Upper lobe of right lung (tissue), 1 donor: Measurements from ENCODE around the gene SMC5. TPM values are rescaled to one million over a fixed set of nuclear protein-coding genes. Genes with fewer than 3 reads are reported as not detected.
"Not testable (repeated sequence)": the region's sequence is repeated elsewhere in the genome, so short reads cannot be mapped to it uniquely, and the experiment has no call there.

Experiments used
- ATAC-seq: fragments of 200-7000 bp; cut with Tn5 transposase; one replicate; pipeline ENCODE4 v1.9.1; 2020; ENCODE audit warnings: mild to moderate bottlenecking, moderate library complexity
- DNase-seq: peaks from one replicate; pipeline ENCODE4 v3.0.0-alpha.2; 2020
- H3K27ac ChIP-seq: fragments of 200-600 bp; one replicate; pipeline ENCODE4 v1.8.0; 2022
- H3K27me3 ChIP-seq: fragments of 200-600 bp; one replicate; pipeline ENCODE4 v1.8.0; 2022; ENCODE audit warnings: mild to moderate bottlenecking
- H3K36me3 ChIP-seq: fragments of 200-600 bp; one replicate; pipeline ENCODE4 v1.8.0; 2022
- H3K4me1 ChIP-seq: fragments of 200-600 bp; one replicate; pipeline ENCODE4 v1.8.0; 2022
- H3K4me3 ChIP-seq: fragments of 200-600 bp; one replicate; pipeline ENCODE4 v1.8.0; 2022; ENCODE audit warnings: mild to moderate bottlenecking
- H3K9me3 ChIP-seq: fragments of 200-600 bp; one replicate; pipeline ENCODE4 v1.8.0; 2022
- intact Hi-C: fragments of 100-400 bp; cut with DNase I; formaldehyde crosslinking; loops from one replicate; pipeline ENCODE4 v1.11.0; 2022
- total RNA-seq: library from RNA; stranded (reverse); fragmentation: NEBNext Ultra II Directional; extraction: Animal tissue kit (Norgen Biotek cat#: 25700); gene quantifications from one replicate; pipeline ENCODE4 v1.2.1, GENCODE V29; 2021
- TF ChIP-seq, protein P1 (sequence below): fragments of 200-600 bp; IDR thresholded peaks from one replicate; pipeline ENCODE4 v1.8.0; 2022; ENCODE audit warnings: antibody characterized with exemption
- donor health status: DM: no; HTN: yes; CAD: no; lungs with severe emphysema.

The SMC5 gene
- total RNA-seq, 1 donor from 2014 or later, result 32.6 TPM

DNA sequence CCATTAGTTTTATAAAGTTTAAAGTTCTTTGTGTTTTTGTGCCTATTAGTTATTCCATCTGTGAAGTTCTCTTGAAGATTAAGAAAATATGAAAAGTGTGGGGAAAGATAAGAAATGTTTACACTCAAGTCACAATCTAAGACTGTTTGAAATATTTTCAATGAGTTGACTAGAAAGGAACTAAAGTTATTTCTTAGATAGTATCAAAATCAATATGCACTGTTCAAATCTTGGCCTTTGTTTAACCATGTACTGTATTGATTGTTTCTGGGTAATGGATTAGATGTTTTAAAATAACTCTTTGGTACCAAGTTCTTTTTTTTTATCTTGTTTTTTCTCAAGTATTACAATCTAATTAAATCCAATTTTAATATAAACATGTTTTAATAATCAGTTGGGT is 46.0 kb downstream of the SMC5 start:
- no peak for DNase-seq
- Histone ChIP-seq H3K4me3 (no peak overlapping the region), H3K4me1 (no peaks in the 10 kb centered on the region), H3K9me3 (no peaks in the 10 kb centered on the region), H3K27ac (no peak overlapping the region), H3K36me3 (peaks cover 70% of the 10 kb centered on the region), H3K27me3 (no peaks in the 10 kb centered on the region)
- TF ChIP-seq, protein P1, sequence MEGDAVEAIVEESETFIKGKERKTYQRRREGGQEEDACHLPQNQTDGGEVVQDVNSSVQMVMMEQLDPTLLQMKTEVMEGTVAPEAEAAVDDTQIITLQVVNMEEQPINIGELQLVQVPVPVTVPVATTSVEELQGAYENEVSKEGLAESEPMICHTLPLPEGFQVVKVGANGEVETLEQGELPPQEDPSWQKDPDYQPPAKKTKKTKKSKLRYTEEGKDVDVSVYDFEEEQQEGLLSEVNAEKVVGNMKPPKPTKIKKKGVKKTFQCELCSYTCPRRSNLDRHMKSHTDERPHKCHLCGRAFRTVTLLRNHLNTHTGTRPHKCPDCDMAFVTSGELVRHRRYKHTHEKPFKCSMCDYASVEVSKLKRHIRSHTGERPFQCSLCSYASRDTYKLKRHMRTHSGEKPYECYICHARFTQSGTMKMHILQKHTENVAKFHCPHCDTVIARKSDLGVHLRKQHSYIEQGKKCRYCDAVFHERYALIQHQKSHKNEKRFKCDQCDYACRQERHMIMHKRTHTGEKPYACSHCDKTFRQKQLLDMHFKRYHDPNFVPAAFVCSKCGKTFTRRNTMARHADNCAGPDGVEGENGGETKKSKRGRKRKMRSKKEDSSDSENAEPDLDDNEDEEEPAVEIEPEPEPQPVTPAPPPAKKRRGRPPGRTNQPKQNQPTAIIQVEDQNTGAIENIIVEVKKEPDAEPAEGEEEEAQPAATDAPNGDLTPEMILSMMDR, result no peak
- intact Hi-C loops, result no loop called here
- ATAC-seq, result no peak

DNA sequence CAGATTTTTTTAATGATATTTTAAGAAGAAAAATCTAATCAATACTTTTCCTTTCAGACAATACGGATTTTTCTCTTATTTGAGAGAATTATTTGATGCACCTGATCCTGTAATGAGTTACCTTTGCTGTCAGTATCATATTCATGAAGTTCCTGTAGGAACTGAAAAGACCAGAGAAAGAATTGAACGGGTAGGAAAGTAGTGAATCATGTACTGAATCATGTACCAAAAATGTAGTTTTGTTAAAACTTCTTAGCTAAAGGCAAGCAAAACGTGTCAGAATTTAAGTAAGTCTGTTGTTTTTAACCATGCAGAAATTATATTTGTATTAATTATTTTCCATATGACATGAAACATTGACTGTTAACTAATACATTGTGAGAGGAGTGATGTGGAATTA is 56.6 kb downstream of the SMC5 start:
- intact Hi-C loops, result no loop called here
- TF ChIP-seq, protein P1, result no peak
- ATAC-seq (no peak), DNase-seq (no peak)
- peaks cover 91% of the 10 kb centered on the region for H3K36me3 ChIP-seq
- H3K27ac ChIP-seq, result no peak overlapping the region
- H3K4me1 ChIP-seq, result no peaks in the 10 kb centered on the region
- H3K27me3 ChIP-seq, result no peaks in the 10 kb centered on the region
- H3K4me3 ChIP-seq, result no peak overlapping the region
- H3K9me3 ChIP-seq, result no peaks in the 10 kb centered on the region

DNA sequence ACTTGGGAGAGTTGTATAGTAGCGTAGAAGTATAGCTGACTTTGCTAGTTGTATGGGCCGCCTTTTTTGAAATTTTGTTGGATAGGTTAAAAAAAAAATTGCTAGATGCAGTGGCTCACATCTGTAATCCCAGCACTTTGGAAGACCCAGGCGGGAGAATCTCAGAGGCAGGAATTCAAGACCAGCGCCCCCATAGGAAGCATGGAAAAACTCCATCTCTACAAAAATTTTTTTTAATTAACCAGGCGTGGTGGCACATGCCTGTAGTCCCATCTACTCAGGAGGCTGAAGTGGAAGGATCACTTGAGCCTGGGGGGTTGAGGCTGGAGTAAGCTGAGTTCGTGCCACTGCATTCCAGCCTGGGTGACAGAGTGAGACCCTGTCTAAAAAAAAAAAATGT is 59.2 kb downstream of the SMC5 start:
- Histone ChIP-seq H3K4me3 (no peak overlapping the region), H3K27me3 (no peaks in the 10 kb centered on the region), H3K4me1 (no peaks in the 10 kb centered on the region), H3K36me3 (peaks cover 90% of the 10 kb centered on the region), H3K27ac (no peak overlapping the region), H3K9me3 (no peaks in the 10 kb centered on the region)
- intact Hi-C loops, result no loop called here
- TF ChIP-seq, protein P1, result no peak
- ATAC-seq, result no peak
- DNase-seq, result no peak

DNA sequence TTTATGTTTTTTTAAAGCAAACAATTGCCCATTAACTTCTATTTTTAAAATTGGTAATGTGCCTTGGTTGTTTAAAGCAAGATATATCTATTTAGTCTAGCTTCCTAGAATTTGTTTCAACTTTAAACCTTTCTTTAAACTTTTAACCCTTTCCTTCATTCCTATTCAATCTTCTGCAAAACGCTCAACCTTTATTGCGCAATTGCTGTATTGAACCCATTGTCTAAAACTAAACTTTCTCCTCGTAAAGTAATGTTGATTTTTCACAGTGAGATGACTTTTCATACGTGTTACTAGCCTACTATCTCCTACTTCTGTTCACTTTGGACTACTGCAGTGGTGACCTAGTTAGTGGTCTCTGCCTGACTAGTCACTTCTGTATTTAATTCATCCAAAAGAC is 63.3 kb downstream of the SMC5 start:
- no peaks in the 10 kb centered on the region for H3K4me1 ChIP-seq
- TF ChIP-seq, protein P1, result no peak
- H3K27ac ChIP-seq, result no peak overlapping the region
- ATAC-seq (no peak), DNase-seq (no peak)
- no peak overlapping the region for H3K4me3 ChIP-seq
- H3K9me3 ChIP-seq, result no peaks in the 10 kb centered on the region
- intact Hi-C loops, result no loop called here
- H3K27me3 ChIP-seq, result no peaks in the 10 kb centered on the region
- H3K36me3 ChIP-seq, result peaks cover 86% of the 10 kb centered on the region

DNA sequence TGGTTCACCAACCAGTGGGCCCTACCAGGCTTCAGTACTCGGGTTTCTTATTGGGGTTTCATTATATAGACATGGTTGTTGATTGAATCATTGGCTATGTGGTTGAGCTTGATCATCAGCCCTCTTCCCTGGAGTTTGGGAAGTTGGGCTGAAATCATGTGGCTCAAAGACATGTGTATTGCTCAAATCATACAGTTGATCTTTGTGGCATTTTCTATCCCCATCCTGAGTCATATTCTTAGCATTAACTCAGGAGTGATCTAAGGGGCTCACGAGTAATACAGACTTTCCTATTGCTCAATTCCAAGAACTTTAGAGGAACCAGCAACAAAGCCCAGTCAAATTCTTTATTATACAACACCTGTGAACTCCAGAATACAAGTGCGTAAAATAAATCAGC is 66.2 kb downstream of the SMC5 start:
- intact Hi-C loops, result no loop called here
- TF ChIP-seq, protein P1, result no peak
- Histone ChIP-seq H3K4me1 (no peaks in the 10 kb centered on the region), H3K36me3 (peaks cover 76% of the 10 kb centered on the region), H3K27ac (no peak overlapping the region), H3K4me3 (no peak overlapping the region), H3K9me3 (no peaks in the 10 kb centered on the region), H3K27me3 (no peaks in the 10 kb centered on the region)
- ATAC-seq (no peak), DNase-seq (no peak)

DNA sequence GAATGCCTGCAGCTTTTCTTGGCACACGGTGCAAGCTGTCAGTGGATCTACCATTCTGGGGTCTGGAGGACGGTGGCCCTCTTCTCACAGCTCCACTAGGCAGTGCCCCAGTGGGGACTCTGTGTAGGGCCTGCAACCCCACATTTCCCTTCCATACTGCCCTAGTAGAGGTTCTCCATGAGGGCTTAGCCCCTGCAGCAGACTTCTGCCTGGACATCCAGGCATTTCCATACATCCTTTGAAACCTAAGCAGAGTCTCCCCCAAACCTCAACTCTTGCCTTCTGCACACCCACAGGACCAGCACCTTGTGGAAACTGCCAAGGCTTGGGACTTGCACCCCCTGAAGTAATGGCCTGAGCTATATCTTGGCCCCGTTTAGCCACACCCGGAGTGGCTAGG is 69.8 kb downstream of the SMC5 start:
- DNase-seq, H3K9me3 ChIP-seq, H3K4me1 ChIP-seq, H3K27ac ChIP-seq, H3K27me3 ChIP-seq, intact Hi-C loops, H3K4me3 ChIP-seq: not testable (repeated sequence)
- H3K36me3 ChIP-seq, result peaks cover 63% of the 10 kb centered on the region
- ATAC-seq, result peak; percentile 32
